GM19035 (cell line): ENCODE measurements around the gene HDDC2.

Source experiments
- ATAC-seq: cut with Tn5 transposase; IDR thresholded peaks from one replicate; pipeline ENCODE4 v1.9.1; 2021; ENCODE audit not compliant: unreplicated experiment

Gene HDDC2

DNA sequence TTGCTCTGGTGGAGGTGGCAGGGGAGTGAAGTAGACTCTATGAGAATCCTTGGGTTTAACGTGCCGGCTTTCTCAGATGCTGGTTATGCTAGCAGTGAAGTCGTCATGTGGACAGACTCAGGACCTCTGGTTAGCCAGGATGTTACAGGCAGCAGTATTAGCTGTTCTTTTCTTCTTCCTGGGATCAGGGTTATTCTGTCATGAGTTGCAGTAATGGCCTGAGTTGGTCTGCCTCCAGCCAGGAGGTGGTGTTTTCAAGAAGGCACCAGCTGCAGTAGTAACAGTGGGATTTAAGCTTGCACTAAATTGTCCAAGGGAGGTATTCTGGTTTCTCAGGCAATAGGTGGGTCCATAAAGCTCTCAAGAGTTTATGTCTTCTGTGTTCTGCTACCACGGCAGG is 56.7 kb downstream of the HDDC2 start:
- ATAC-seq = no peak

DNA sequence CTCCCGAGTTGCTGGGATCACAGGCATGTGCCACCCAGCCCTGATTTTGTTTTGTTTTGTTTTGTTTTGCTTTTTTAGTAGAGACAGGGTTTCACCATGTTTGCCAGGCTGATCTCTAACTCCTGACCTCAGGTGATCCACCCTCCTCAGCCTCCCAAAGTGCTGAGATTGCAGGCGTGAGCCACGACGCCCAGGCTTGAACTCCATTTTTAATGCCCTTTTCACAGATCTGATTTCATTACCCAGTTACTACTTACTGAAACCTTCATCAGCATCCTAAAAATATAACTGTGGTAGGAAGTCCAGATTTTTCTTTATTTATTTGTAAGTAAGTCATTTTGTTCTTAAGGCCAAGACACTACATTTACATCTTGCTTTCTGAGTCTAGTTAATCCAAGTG is 64.0 kb downstream of the HDDC2 start:
- ATAC-seq = no peak

- no peak for ATAC-seq
Measured at GRCh38 chr6:125236536-125237327, 65.0 kb downstream of the HDDC2 start.

GRCh38 chr6:125233202-125233601 is 68.6 kb downstream of the HDDC2 start:
- ATAC-seq = no peak

- no peak for ATAC-seq
Measured at GRCh38 chr6:125232466-125232865, 69.3 kb downstream of the HDDC2 start.

- ATAC-seq = no peak
Measured at GRCh38 chr6:125231574-125232343, 70.0 kb downstream of the HDDC2 start.

DNA sequence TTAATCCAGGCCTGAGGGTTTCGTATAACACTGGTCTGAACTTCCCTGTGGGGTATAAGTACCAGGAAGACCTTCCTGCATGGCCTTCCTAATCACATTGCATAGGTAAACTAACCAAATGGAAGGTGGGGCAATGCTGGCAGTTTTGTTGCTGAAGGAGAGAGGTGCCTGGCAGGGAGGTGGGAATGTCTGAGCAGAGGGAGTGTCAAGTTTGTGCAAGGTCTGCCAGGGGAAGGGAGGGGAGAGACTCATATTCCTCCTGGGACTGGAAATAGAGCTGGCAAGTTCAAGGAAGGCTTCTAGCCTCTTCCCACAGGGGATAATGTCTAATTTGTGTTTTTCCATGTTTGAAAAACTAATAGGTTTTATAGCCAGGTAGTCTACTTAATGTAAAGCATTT is 70.6 kb downstream of the HDDC2 start:
- no peak for ATAC-seq

DNA sequence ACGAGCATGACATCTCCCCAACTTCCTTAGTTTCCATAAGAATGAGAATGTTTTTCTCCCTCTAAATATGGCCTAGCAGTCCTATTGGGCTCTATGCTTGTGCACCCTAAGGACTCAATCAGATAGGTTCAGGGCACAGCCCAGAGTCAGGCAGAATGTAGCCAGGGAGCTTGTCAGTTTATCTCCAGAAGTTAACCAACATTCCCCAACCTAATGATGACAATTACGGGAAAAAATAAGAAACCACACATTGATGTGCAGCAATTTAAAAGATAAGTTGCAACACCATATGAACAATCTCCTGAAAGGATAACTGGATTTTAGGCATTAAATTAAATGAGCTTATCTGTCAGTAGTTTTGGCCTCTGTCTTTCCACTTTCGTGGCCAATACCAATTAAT is 71.1 kb downstream of the HDDC2 start:
- ATAC-seq = no peak

DNA sequence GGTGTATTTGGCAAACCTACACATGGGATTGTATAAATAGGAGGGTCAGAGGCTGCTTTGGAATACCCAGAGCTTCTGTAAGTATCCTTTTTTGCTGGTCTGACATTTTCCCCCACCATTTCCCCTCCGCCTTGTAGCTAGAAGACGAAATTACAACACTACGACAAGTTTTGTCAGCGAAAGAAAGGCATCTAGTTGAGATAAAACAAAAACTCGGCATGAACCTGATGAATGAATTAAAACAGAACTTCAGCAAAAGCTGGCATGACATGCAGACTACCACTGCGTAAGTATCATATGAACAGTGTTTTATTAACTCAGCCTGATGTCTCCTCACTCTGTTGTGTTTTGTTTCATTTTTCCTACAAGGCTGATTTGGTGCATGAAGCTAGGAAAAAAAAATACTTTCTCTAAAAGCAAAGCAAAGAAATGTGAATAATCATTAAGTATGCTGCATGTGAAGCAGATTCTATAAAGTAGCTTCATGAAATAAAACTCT is 72.7 kb downstream of the HDDC2 start:
- no peak for ATAC-seq

GRCh38 chr6:125227244-125227643 is 74.5 kb downstream of the HDDC2 start:
- ATAC-seq = no peak
